WTC11 (cell line): ENCODE data around the gene RMC1. TPM values are rescaled to one million over a fixed set of nuclear protein-coding genes. Genes with fewer than 3 reads are reported as not detected.

ENCODE experiments used
- ATAC-seq: fragments of 200-7000 bp; cut with Tn5 transposase; 2 replicates; pipeline ENCODE4 v1.10.0; 2021; ENCODE audit warnings: mild to moderate bottlenecking, moderate library complexity
- CTCF ChIA-PET: fragments of 300-600 bp; sonication (Branson Sonifier 250); formaldehyde crosslinking; loops from one replicate; lab custom pipeline; 2021; ENCODE audit warnings: antibody characterized with exemption; lab: Charles Lee
- POLR2A ChIA-PET: fragments of 350-600 bp; sonication (Branson Sonifier 250); formaldehyde crosslinking; loops from one replicate; lab custom pipeline; 2021; ENCODE audit warnings: antibody characterized with exemption; lab: Charles Lee
- DNase-seq: peaks from one replicate; pipeline ENCODE4 v3.0.0; 2021; ENCODE audit warnings: low spot score
- H3K27ac Mint-ChIP-seq: 2 replicates; pipeline ENCODE4 v1.8.0; 2021; ENCODE audit warnings: mixed read lengths
- H3K27me3 Mint-ChIP-seq: 2 replicates; pipeline ENCODE4 v1.8.0; 2021; ENCODE audit warnings: low read depth, mild to moderate bottlenecking, moderate library complexity, mixed read lengths
- H3K36me3 Mint-ChIP-seq: 2 replicates; pipeline ENCODE4 v1.8.0; 2021; ENCODE audit warnings: mixed read lengths
- H3K4me1 Mint-ChIP-seq: 2 replicates; pipeline ENCODE4 v1.8.0; 2022; ENCODE audit warnings: mixed read lengths
- H3K4me3 Mint-ChIP-seq: 2 replicates; pipeline ENCODE4 v1.8.0; 2021; ENCODE audit warnings: mild to moderate bottlenecking, moderate library complexity, mixed read lengths
- H3K9me3 Mint-ChIP-seq: 2 replicates; pipeline ENCODE4 v1.8.0; 2021; ENCODE audit warnings: mixed read lengths
- ATF1 ChIP-seq: sonication (generic); formaldehyde crosslinking; IDR thresholded peaks from 2 replicates; pipeline ENCODE4 v1.8.1; 2023; ENCODE audit warnings: mild to moderate bottlenecking, moderate library complexity, missing genetic modification reagents
- CBFB ChIP-seq: sonication (generic); formaldehyde crosslinking; IDR thresholded peaks from 2 replicates; pipeline ENCODE4 v1.8.1; 2022; ENCODE audit warnings: mild to moderate bottlenecking, low read depth, missing genetic modification reagents
- CREM ChIP-seq: sonication (generic); formaldehyde crosslinking; IDR thresholded peaks from 2 replicates; pipeline ENCODE4 v1.8.1; 2022; ENCODE audit warnings: mild to moderate bottlenecking, missing genetic modification reagents, moderate library complexity
- ELF4 ChIP-seq: sonication (generic); formaldehyde crosslinking; IDR thresholded peaks from 2 replicates; pipeline ENCODE4 v1.8.1; 2022; ENCODE audit warnings: low read depth, mild to moderate bottlenecking, moderate library complexity, missing genetic modification reagents
- GTF2I ChIP-seq: fragments of 250-450 bp; sonication (Bioruptor Pico); conservative IDR thresholded peaks from 2 replicates; pipeline ENCODE4 v1.4.0; 2021; ENCODE audit warnings: mild to moderate bottlenecking
- JUN ChIP-seq: sonication (generic); formaldehyde crosslinking; IDR thresholded peaks from 2 replicates; pipeline ENCODE4 v1.8.0; 2023; ENCODE audit warnings: mild to moderate bottlenecking, missing genetic modification reagents
- SMAD3 ChIP-seq: sonication (generic); formaldehyde crosslinking; IDR thresholded peaks from 2 replicates; pipeline ENCODE4 v1.8.0; 2022; ENCODE audit warnings: missing genetic modification reagents, mild to moderate bottlenecking, borderline replicate concordance
- SOX15 ChIP-seq: fragments of 250-450 bp; sonication (Bioruptor Pico); IDR thresholded peaks from 2 replicates; pipeline ENCODE4 v1.9.0; 2021; ENCODE audit warnings: mild to moderate bottlenecking
- TP53 ChIP-seq: sonication (generic); formaldehyde crosslinking; IDR thresholded peaks from 2 replicates; pipeline ENCODE4 v1.8.1; 2023; ENCODE audit warnings: mild to moderate bottlenecking, missing genetic modification reagents
- ZNF423 ChIP-seq: fragments of 250-450 bp; sonication (Bioruptor Pico); IDR thresholded peaks from 2 replicates; pipeline ENCODE4 v2.1.2; 2022; ENCODE audit warnings: mild to moderate bottlenecking, moderate library complexity
- ZNF425 ChIP-seq: fragments of 250-450 bp; sonication (Bioruptor Pico); conservative IDR thresholded peaks from 2 replicates; pipeline ENCODE4 v1.9.0; 2021; ENCODE audit warnings: mild to moderate bottlenecking
- ZNF532 ChIP-seq: fragments of 250-450 bp; sonication (Bioruptor Pico); IDR thresholded peaks from 2 replicates; pipeline ENCODE4 v1.9.0; 2021; ENCODE audit warnings: mild to moderate bottlenecking, borderline replicate concordance
- total RNA-seq: library from RNA; stranded (reverse); gene quantifications from 3 replicates; pipeline ENCODE4 v1.2.3, GENCODE V29; 2021
- TF ChIP-seq, protein P1 (sequence below): sonication (generic); formaldehyde crosslinking; IDR thresholded peaks from 2 replicates; pipeline ENCODE4 v1.8.1; 2022; ENCODE audit warnings: missing genetic modification reagents, borderline replicate concordance
- TF ChIP-seq, protein P2 (sequence below): fragments of 250-450 bp; sonication (Bioruptor Pico); IDR thresholded peaks from 2 replicates; pipeline ENCODE4 v1.8.0; 2021; ENCODE audit warnings: mild to moderate bottlenecking
- TF ChIP-seq, protein P3 (sequence below): sonication (generic); formaldehyde crosslinking; IDR thresholded peaks from 2 replicates; pipeline ENCODE4 v1.8.1; 2022; ENCODE audit warnings: mild to moderate bottlenecking, missing genetic modification reagents, moderate library complexity, borderline replicate concordance
- TF ChIP-seq, protein P4 (sequence below): sonication (generic); formaldehyde crosslinking; IDR thresholded peaks from 2 replicates; pipeline ENCODE4 v1.8.1; 2022; ENCODE audit warnings: mild to moderate bottlenecking, moderate library complexity, missing genetic modification reagents
- TF ChIP-seq, protein P5 (sequence below): fragments of 250-450 bp; sonication (Bioruptor Pico); IDR thresholded peaks from 2 replicates; pipeline ENCODE4 v1.9.0; 2021; ENCODE audit warnings: moderate library complexity, mild to moderate bottlenecking, inconsistent platforms, borderline replicate concordance
- TF ChIP-seq, protein P6 (sequence below): fragments of 250-450 bp; sonication (Bioruptor Pico); IDR thresholded peaks from 2 replicates; pipeline ENCODE4 v2.1.2; 2022; ENCODE audit warnings: mild to moderate bottlenecking, moderate library complexity

Gene RMC1
- total RNA-seq, 1 experiment from 2014 or later, result 15.6 TPM

- TF ChIP-seq ZNF425 (CRISPR knock-in tag) (no peak), ELF4 (CRISPR knock-in tag) (no peak), ATF1 (CRISPR knock-in tag) (no peak), JUN (CRISPR knock-in tag) (no peak), CBFB (no peak), CREM (CRISPR knock-in tag) (no peak)
- TF ChIP-seq, protein P1, sequence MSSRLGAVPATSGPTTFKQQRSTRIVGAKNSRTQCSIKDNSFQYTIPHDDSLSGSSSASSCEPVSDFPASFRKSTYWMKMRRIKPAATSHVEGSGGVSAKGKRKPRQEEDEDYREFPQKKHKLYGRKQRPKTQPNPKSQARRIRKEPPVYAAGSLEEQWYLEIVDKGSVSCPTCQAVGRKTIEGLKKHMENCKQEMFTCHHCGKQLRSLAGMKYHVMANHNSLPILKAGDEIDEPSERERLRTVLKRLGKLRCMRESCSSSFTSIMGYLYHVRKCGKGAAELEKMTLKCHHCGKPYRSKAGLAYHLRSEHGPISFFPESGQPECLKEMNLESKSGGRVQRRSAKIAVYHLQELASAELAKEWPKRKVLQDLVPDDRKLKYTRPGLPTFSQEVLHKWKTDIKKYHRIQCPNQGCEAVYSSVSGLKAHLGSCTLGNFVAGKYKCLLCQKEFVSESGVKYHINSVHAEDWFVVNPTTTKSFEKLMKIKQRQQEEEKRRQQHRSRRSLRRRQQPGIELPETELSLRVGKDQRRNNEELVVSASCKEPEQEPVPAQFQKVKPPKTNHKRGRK (CRISPR knock-in tag), result no peak
- TF ChIP-seq, protein P2, sequence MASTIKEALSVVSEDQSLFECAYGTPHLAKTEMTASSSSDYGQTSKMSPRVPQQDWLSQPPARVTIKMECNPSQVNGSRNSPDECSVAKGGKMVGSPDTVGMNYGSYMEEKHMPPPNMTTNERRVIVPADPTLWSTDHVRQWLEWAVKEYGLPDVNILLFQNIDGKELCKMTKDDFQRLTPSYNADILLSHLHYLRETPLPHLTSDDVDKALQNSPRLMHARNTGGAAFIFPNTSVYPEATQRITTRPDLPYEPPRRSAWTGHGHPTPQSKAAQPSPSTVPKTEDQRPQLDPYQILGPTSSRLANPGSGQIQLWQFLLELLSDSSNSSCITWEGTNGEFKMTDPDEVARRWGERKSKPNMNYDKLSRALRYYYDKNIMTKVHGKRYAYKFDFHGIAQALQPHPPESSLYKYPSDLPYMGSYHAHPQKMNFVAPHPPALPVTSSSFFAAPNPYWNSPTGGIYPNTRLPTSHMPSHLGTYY (CRISPR knock-in tag), result no peak
- TF ChIP-seq, protein P3, sequence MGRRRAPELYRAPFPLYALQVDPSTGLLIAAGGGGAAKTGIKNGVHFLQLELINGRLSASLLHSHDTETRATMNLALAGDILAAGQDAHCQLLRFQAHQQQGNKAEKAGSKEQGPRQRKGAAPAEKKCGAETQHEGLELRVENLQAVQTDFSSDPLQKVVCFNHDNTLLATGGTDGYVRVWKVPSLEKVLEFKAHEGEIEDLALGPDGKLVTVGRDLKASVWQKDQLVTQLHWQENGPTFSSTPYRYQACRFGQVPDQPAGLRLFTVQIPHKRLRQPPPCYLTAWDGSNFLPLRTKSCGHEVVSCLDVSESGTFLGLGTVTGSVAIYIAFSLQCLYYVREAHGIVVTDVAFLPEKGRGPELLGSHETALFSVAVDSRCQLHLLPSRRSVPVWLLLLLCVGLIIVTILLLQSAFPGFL (CRISPR knock-in tag), result no peak
- TF ChIP-seq, protein P4, sequence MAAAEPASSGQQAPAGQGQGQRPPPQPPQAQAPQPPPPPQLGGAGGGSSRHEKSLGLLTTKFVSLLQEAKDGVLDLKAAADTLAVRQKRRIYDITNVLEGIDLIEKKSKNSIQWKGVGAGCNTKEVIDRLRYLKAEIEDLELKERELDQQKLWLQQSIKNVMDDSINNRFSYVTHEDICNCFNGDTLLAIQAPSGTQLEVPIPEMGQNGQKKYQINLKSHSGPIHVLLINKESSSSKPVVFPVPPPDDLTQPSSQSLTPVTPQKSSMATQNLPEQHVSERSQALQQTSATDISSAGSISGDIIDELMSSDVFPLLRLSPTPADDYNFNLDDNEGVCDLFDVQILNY (CRISPR knock-in tag), result no peak
Measured at GRCh38 chr18:23494992-23495391, 8.3 kb upstream of the RMC1 start (continued).

DNA sequence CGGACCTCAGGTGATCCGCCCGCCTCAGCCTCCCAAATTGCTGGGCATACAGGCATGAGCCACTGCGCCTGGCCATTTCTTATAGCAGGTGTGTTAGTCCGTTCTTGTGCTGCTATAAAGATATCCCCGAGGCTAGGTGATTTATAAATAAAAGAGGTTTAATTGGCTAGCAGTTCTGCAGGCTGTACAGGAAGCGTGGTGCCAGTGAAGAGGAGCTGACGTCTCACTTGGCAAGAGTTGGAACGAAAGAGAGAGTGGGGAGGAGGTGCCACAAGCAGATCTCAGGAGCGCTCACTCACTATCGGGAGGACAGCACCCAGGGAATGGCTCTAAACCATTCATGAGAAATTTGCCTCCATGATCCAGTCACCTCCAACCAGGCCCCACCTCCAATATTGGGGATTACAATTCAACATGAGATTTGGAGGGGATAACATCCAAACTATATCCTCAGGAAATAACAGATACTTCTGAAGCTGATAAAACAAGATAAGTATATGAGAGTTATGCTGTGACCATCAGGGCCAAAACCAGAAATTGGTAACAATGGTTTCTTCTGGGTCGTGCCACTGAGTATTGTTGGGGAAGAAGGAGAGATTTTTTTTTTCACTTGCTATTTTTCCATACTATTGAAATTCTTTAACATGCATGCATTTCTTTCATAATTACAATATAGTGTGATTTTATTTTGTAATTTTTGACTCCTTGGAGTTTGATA is 7.4 kb upstream of the RMC1 start:
- Mint-ChIP-seq H3K27ac (no peak overlapping the region), H3K4me3 (no peak overlapping the region), H3K9me3 (peaks cover 4% of the 10 kb centered on the region), H3K4me1 (no peaks in the 10 kb centered on the region), H3K27me3 (peaks cover 3% of the 10 kb centered on the region; the same call in 1 of the 2 replicates), H3K36me3 (no peaks in the 10 kb centered on the region)
- TF ChIP-seq, protein P5, sequence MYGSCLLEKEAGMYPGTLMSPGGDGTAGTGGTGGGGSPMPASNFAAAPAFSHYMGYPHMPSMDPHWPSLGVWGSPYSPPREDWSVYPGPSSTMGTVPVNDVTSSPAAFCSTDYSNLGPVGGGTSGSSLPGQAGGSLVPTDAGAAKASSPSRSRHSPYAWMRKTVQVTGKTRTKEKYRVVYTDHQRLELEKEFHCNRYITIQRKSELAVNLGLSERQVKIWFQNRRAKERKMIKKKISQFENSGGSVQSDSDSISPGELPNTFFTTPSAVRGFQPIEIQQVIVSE (CRISPR knock-in tag), result no peak
- TF ChIP-seq JUN (CRISPR knock-in tag), result no peak
- no peak for TF ChIP-seq GTF2I (CRISPR knock-in tag)
- TF ChIP-seq ZNF423, result no peak
- no peak for TF ChIP-seq SMAD3 (CRISPR knock-in tag)
- no peak for TF ChIP-seq ZNF532
- TF ChIP-seq, protein P6, sequence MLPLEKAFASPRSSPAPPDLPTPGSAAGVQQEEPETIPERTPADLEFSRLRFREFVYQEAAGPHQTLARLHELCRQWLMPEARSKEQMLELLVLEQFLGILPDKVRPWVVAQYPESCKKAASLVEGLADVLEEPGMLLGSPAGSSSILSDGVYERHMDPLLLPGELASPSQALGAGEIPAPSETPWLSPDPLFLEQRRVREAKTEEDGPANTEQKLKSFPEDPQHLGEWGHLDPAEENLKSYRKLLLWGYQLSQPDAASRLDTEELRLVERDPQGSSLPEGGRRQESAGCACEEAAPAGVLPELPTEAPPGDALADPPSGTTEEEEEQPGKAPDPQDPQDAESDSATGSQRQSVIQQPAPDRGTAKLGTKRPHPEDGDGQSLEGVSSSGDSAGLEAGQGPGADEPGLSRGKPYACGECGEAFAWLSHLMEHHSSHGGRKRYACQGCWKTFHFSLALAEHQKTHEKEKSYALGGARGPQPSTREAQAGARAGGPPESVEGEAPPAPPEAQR (CRISPR knock-in tag), result no peak
- TF ChIP-seq TP53 (CRISPR knock-in tag), result no peak
- TF ChIP-seq SOX15 (CRISPR knock-in tag), result no peak
- ATAC-seq, result no peak
- CTCF ChIA-PET, result interaction anchor here (0.6 to 0.8 kb wide), 2 partner anchors 15 to 605 kb away, joined by 3 read pairs; no protein-coding TSS in a partner anchor
- DNase-seq, result no peak
- POLR2A ChIA-PET, result no interaction called here
